Placental epithelial cell (primary cell): ENCODE measurements around the gene B4GAT1. TPM values are rescaled to one million over a fixed set of nuclear protein-coding genes. Genes with fewer than 3 reads are reported as not detected.
A peak's percentile ranks its signal among the peaks of the same experiment; 100 is the strongest.

Experiments used
- small RNA-seq: library from RNA; depleted of rRNA; stranded (forward); fragments of <200 nt; gene quantifications from one replicate; pipeline ENCODE3, GENCODE V24; 2012
- total RNA-seq: library from RNA; depleted of rRNA; stranded (reverse); fragments of >200 nt; gene quantifications from 2 replicates; pipeline ENCODE4 v1.2.3, GENCODE V29; 2012

B4GAT1 gene
- total RNA-seq = 17.2 and 22.8 TPM in 2 replicates

GRCh38 chr11:66347425-66348276 is at the start of gene B4GAT1:
B4GAT1 (minus strand) TSS chr11:66347629; CDS start chr11:66347545, 84 bp downstream.

DNA sequence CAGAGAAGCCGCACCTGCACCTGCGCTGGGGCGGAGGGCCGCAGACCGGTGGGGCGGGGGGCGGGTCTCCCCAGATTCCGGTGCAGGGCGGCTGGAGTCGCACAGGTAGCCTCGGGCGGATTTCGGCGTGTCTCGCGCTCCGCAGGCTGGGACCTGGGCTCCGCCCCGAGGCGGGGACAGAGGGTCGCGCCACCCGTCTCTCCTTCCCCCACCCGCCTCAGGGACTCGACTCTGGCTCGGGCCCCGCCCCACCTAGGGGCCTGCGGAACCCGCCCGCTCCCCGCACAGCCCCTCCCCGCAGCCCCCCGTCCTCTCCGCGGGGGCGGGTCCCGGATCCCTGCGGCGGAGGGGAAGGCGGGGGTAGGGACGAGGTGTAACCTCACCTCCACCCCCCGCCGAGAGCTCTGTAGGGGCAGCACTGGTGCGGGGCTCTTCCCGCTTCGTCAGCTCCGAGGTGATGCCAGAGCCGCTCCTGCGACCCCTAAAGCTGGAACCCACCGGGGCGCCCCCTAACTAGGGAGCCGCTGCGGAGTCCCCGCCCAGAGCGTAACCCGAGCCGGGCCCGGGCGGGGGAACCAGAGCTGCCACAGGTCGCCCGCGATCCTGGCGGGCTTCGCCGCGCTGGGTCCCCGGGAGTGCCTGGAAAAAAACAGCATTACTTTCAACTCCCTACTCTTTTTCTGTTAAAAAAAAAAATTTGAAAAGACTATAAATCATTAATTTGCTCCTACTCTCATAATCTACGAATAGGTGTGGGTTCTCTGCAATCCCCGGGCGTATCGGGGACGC is 24.4 kb upstream of the B4GAT1 start, which contains the start of gene SLC29A2:
SLC29A2 (minus strand) TSS at position 134 of the 789 bp plus-strand sequence. CDS start 169 bp downstream, outside the sequence.

DNA sequence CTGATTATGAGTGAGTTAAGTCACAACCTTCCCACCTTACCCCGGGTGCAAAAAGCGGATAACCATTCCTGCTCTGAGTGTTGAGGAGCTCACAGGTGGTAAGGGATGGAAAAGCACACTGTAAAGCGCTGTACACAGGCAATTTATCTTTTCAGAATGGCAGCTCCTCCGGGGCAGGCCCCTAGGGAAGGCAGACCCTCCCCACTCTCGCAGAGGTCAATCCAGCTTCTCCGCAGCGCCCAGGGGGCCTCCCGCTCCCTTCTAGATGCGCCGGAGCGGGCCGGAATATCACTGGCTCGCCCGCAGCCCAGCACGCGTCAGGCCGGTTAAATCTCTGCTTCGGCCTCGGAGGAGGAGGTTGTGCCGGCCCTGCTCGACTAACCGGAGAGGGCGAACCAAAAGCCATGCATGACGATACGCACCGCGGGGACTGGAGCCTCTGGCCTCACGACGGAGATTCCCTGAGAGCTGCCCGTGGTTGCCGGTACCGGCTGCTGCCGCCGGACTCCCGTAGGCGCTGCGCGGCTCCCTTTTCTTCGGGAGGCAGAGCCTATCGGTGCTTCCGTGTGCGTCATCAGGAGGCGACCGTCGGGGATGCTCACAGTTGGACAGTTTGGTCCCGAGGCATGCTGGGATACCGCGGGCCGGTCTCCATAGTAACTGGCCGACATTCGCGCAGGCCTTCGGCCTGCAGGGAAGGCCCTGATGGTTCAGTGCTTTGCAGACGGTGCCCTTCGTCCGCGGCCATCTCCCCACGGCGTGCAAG is 2.7 kb downstream of the B4GAT1 start, which contains the start of gene BRMS1:
BRMS1 (minus strand) TSS at position 555 of the 766 bp plus-strand sequence. CDS start 2,870 bp downstream, outside the sequence.

DNA sequence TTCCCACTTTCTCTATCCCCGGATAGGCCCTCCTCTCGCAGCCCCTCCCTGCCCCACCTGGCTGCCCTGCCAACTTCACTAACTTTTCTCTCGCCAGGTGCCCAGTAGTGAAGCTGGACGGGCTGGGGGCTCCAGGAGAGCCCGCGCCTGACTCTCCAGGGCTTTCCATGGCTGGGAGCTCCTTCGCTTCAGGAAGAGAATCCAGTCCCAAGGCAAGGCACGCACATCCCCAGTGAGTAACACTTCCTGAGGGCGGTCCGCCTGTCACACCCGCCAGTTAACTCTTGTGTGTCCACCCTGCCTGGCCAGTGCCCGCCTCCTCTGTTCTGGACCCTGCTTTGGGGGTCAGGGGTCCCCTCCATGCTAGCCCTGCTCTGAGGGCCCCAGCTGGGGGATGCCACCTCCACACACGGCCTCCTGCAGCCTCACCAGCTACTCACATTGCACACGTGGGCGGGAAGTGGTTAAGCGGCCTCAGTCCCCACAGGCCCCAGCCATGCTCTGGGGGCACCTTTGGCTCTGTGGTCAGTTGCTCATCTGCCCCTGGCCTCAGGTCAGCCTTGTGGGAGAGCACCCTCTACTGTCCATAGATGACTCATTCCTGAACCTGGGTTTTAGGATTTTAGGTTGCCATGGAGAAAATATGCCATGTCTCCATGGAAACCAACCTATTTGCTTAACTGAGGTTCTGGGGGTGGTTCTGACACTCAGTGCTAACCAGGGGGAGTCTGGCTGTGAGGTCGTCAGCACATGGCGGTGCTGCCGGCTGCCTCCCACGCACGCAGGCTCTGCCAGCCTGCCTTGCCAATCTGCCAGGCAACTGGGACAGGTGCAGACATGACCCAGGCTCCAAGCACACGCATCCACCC is 11.0 kb downstream of the B4GAT1 start, which contains the start of gene RIN1:
RIN1 (minus strand) TSS at position 201 of the 869 bp plus-strand sequence; CDS start at position 169, 32 bp downstream.

GRCh38 chr11:66316849-66317251 is 30.6 kb downstream of the B4GAT1 start, which contains the start of gene CD248:
CD248 (minus strand) TSS chr11:66317044; CDS start chr11:66317027, 17 bp downstream.

Small RNA genes lying within 50 kb of the gene (small RNA-seq; reads per million reads assigned to genes)
- not detected for gene RF00017
- 1.8 reads per million, percentile 76 among the genes with 10 or more reads in this experiment for gene RNU1-84P

Other genes with a start within 250 kb of the B4GAT1 start
- 23.4 and 25.1 TPM in 2 replicates for gene KLC2, start 89.9 kb downstream of the B4GAT1 start, total RNA-seq
- 75.4 and 129 TPM in 2 replicates for gene RAB1B, start 79.0 kb downstream of the B4GAT1 start, total RNA-seq
- 0.87 and 2.4 TPM in 2 replicates for gene CNIH2, start 69.5 kb downstream of the B4GAT1 start, total RNA-seq
- 180 and 245 TPM in 2 replicates for gene YIF1A, start 58.5 kb downstream of the B4GAT1 start, total RNA-seq
- under 0.01 TPM in 1 of 2 replicates, not detected in the other for gene TMEM151A, start 55.7 kb downstream of the B4GAT1 start, total RNA-seq
- 53.7 and 73.0 TPM in 2 replicates for gene CD248, start 30.6 kb downstream of the B4GAT1 start, total RNA-seq
- gene RIN1, start 11.2 kb downstream of the B4GAT1 start, total RNA-seq = 31.7 and 40.4 TPM in 2 replicates
- 31.4 and 56.2 TPM in 2 replicates for gene BRMS1, start 2.5 kb downstream of the B4GAT1 start, total RNA-seq
- gene SLC29A2, start 24.1 kb upstream of the B4GAT1 start, total RNA-seq = 0.39 and 0.76 TPM in 2 replicates
- not detected in 2 replicates for gene NPAS4, start 73.4 kb upstream of the B4GAT1 start, total RNA-seq
- gene MRPL11, start 91.2 kb upstream of the B4GAT1 start, total RNA-seq = 24.7 and 30.1 TPM in 2 replicates
- 12.0 and 14.9 TPM in 2 replicates for gene PELI3, start 119.3 kb upstream of the B4GAT1 start, total RNA-seq
- gene DPP3, start 132.8 kb upstream of the B4GAT1 start, total RNA-seq = 53.0 and 79.3 TPM in 2 replicates
- gene BBS1, start 163.0 kb upstream of the B4GAT1 start, total RNA-seq = 43.4 and 55.0 TPM in 2 replicates
- 10.2 and 14.0 TPM in 2 replicates for gene ZDHHC24, start 198.4 kb upstream of the B4GAT1 start, total RNA-seq
- gene ACTN3, start 199.3 kb upstream of the B4GAT1 start, total RNA-seq = not detected in 2 replicates
- gene CTSF, start 221.0 kb upstream of the B4GAT1 start, total RNA-seq = 11.1 and 71.5 TPM in 2 replicates
- 0.87 and 1.2 TPM in 2 replicates for gene CCDC87, start 245.4 kb upstream of the B4GAT1 start, total RNA-seq
- 21.4 and 43.6 TPM in 2 replicates for gene CCS, start 245.6 kb upstream of the B4GAT1 start, total RNA-seq